SK-N-DZ (cell line): ENCODE results near the gene TRPV5.

Source experiments
- DNase-seq: peaks from one replicate; pipeline ENCODE4 v3.0.0-alpha.2; 2015; ENCODE audit warnings: low spot score

Gene TRPV5

GRCh38 chr7:142908921-142909890 is 24.3 kb downstream of the TRPV5 start:
- no peak for DNase-seq

- no peak for DNase-seq
Measured at GRCh38 chr7:142908290-142908689, 25.3 kb downstream of the TRPV5 start.

- no peak for DNase-seq
Measured at GRCh38 chr7:142906643-142907042, 26.9 kb downstream of the TRPV5 start.

- DNase-seq, result no peak
Measured at GRCh38 chr7:142905759-142906158, 27.8 kb downstream of the TRPV5 start.

GRCh38 chr7:142904128-142904527 is 29.4 kb downstream of the TRPV5 start:
- DNase-seq, result no peak

GRCh38 chr7:142901426-142902259 is 31.9 kb downstream of the TRPV5 start:
- no peak for DNase-seq

GRCh38 chr7:142899661-142900060 is 33.9 kb downstream of the TRPV5 start:
- no peak for DNase-seq

- no peak for DNase-seq
Measured at GRCh38 chr7:142898377-142899170, 35.0 kb downstream of the TRPV5 start.

- DNase-seq, result no peak
Measured at GRCh38 chr7:142897691-142898090, 35.9 kb downstream of the TRPV5 start.

- no peak for DNase-seq
Measured at GRCh38 chr7:142896741-142897379, 36.7 kb downstream of the TRPV5 start.

- no peak for DNase-seq
Measured at GRCh38 chr7:142896151-142896550, 37.4 kb downstream of the TRPV5 start.

GRCh38 chr7:142894985-142895593 is 38.5 kb downstream of the TRPV5 start:
- DNase-seq, result no peak

GRCh38 chr7:142894112-142894984 is 39.2 kb downstream of the TRPV5 start:
- no peak for DNase-seq

- DNase-seq, result no peak
Measured at GRCh38 chr7:142892951-142893350, 40.6 kb downstream of the TRPV5 start.

- no peak for DNase-seq
Measured at GRCh38 chr7:142891490-142892082, 42.0 kb downstream of the TRPV5 start.

GRCh38 chr7:142890874-142891485 is 42.6 kb downstream of the TRPV5 start:
- no peak for DNase-seq

- no peak for DNase-seq
Measured at GRCh38 chr7:142889816-142890215, 43.7 kb downstream of the TRPV5 start.

GRCh38 chr7:142887282-142888015 is 46.1 kb downstream of the TRPV5 start:
- no peak for DNase-seq
